ENCODE results near the gene SLC10A7. TPM values are rescaled to one million over a fixed set of nuclear protein-coding genes. Genes with fewer than 3 reads are reported as not detected.

Gene SLC10A7
- polyA plus RNA-seq, 4 donors: 13.4 to 18.0 (median 16.4) TPM

GRCh38 chr4:146443525-146443924 lies 78.2 kb downstream of the SLC10A7 start:
- DNase-seq (ENCODE audit: low read depth in 4 of 4, low spot score in 3 of 4): no peak

- no peak for DNase-seq (ENCODE audit: low read depth in 4 of 4, low spot score in 3 of 4)
Measured at GRCh38 chr4:146442801-146443200, 78.9 kb downstream of the SLC10A7 start.

GRCh38 chr4:146439999-146440398 lies 81.7 kb downstream of the SLC10A7 start:
- no peak for DNase-seq (ENCODE audit: low read depth in 4 of 4, low spot score in 3 of 4)

GRCh38 chr4:146439437-146439836 lies 82.3 kb downstream of the SLC10A7 start:
- DNase-seq (ENCODE audit: low read depth in 4 of 4, low spot score in 3 of 4): no peak

GRCh38 chr4:146437778-146438177 lies 84.0 kb downstream of the SLC10A7 start:
- no peak for DNase-seq (ENCODE audit: low read depth in 4 of 4, low spot score in 3 of 4)

- DNase-seq (ENCODE audit: low read depth in 4 of 4, low spot score in 3 of 4): no peak
Measured at GRCh38 chr4:146436423-146437162, 85.1 kb downstream of the SLC10A7 start.

- no peak for DNase-seq (ENCODE audit: low read depth in 4 of 4, low spot score in 3 of 4)
Measured at GRCh38 chr4:146435962-146436361, 85.8 kb downstream of the SLC10A7 start.

- no peak for DNase-seq (ENCODE audit: low read depth in 4 of 4, low spot score in 3 of 4)
Measured at GRCh38 chr4:146432065-146432464, 89.7 kb downstream of the SLC10A7 start.

- DNase-seq (ENCODE audit: low read depth in 4 of 4, low spot score in 3 of 4): no peak
Measured at GRCh38 chr4:146428298-146428697, 93.4 kb downstream of the SLC10A7 start.

GRCh38 chr4:146417822-146418221 lies 103.9 kb downstream of the SLC10A7 start:
- no peak for DNase-seq (ENCODE audit: low read depth in 4 of 4, low spot score in 3 of 4)

- no peak for DNase-seq (ENCODE audit: low read depth in 4 of 4, low spot score in 3 of 4)
Measured at GRCh38 chr4:146415829-146416228, 105.9 kb downstream of the SLC10A7 start.

GRCh38 chr4:146407669-146408084 lies 114.1 kb downstream of the SLC10A7 start:
- no peak for DNase-seq (ENCODE audit: low read depth in 4 of 4, low spot score in 3 of 4)

GRCh38 chr4:146407257-146407656 lies 114.5 kb downstream of the SLC10A7 start:
- DNase-seq (ENCODE audit: low read depth in 4 of 4, low spot score in 3 of 4): no peak

GRCh38 chr4:146401274-146401673 lies 120.5 kb downstream of the SLC10A7 start:
- no peak for DNase-seq (ENCODE audit: low read depth in 4 of 4, low spot score in 3 of 4)

- no peak for DNase-seq (ENCODE audit: low read depth in 4 of 4, low spot score in 3 of 4)
Measured at GRCh38 chr4:146398896-146399445, 122.8 kb downstream of the SLC10A7 start.

GRCh38 chr4:146398404-146398803 lies 123.3 kb downstream of the SLC10A7 start:
- no peak for DNase-seq (ENCODE audit: low read depth in 4 of 4, low spot score in 3 of 4)

GRCh38 chr4:146389561-146389960 lies 132.2 kb downstream of the SLC10A7 start:
- DNase-seq (ENCODE audit: low read depth in 4 of 4, low spot score in 3 of 4): no peak

- no peak for DNase-seq (ENCODE audit: low read depth in 4 of 4, low spot score in 3 of 4)
Measured at GRCh38 chr4:146382194-146382593, 139.5 kb downstream of the SLC10A7 start.

- DNase-seq (ENCODE audit: low read depth in 4 of 4, low spot score in 3 of 4): no peak
Measured at GRCh38 chr4:146381263-146381872, 140.4 kb downstream of the SLC10A7 start.

GRCh38 chr4:146379744-146380143 lies 142.0 kb downstream of the SLC10A7 start:
- DNase-seq (ENCODE audit: low read depth in 4 of 4, low spot score in 3 of 4): no peak

GRCh38 chr4:146371812-146372211 lies 149.9 kb downstream of the SLC10A7 start:
- no peak for DNase-seq (ENCODE audit: low read depth in 4 of 4, low spot score in 3 of 4)

- no peak for DNase-seq (ENCODE audit: low read depth in 4 of 4, low spot score in 3 of 4)
Measured at GRCh38 chr4:146370841-146371240, 150.9 kb downstream of the SLC10A7 start.
